ENCODE results near the gene TMEM151B.

DNA sequence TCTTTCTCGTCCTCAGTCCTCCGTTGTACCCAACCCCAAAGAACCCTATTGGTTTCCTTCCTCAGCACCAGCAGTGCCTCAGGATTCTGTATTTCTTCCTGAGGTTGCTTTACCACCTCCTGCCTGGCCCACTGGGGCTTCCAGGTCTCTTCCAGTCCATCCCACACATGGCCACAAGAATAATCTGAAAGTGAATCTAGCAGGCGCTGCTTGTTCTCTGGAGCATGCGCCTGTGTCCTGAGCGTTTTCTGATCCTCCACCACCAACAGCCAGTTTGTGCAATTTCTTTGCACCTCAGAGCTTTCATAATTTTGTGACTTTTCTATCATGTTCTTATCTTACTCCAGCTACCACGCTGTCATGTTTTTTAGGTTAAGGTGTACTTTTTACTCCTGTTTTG is 35.0 kb upstream of the TMEM151B start:
- no peak for TF ChIP-seq EZH2 (IDR thresholded peaks at IDR 0.05; ENCODE audit: borderline replicate concordance, insufficient read depth, low read length, poor library complexity, severe bottlenecking)
- TF ChIP-seq, protein P1, sequence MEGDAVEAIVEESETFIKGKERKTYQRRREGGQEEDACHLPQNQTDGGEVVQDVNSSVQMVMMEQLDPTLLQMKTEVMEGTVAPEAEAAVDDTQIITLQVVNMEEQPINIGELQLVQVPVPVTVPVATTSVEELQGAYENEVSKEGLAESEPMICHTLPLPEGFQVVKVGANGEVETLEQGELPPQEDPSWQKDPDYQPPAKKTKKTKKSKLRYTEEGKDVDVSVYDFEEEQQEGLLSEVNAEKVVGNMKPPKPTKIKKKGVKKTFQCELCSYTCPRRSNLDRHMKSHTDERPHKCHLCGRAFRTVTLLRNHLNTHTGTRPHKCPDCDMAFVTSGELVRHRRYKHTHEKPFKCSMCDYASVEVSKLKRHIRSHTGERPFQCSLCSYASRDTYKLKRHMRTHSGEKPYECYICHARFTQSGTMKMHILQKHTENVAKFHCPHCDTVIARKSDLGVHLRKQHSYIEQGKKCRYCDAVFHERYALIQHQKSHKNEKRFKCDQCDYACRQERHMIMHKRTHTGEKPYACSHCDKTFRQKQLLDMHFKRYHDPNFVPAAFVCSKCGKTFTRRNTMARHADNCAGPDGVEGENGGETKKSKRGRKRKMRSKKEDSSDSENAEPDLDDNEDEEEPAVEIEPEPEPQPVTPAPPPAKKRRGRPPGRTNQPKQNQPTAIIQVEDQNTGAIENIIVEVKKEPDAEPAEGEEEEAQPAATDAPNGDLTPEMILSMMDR (IDR thresholded peaks at IDR 0.05; ENCODE audit: poor library complexity, severe bottlenecking), result no peak
- TF ChIP-seq, protein P2, sequence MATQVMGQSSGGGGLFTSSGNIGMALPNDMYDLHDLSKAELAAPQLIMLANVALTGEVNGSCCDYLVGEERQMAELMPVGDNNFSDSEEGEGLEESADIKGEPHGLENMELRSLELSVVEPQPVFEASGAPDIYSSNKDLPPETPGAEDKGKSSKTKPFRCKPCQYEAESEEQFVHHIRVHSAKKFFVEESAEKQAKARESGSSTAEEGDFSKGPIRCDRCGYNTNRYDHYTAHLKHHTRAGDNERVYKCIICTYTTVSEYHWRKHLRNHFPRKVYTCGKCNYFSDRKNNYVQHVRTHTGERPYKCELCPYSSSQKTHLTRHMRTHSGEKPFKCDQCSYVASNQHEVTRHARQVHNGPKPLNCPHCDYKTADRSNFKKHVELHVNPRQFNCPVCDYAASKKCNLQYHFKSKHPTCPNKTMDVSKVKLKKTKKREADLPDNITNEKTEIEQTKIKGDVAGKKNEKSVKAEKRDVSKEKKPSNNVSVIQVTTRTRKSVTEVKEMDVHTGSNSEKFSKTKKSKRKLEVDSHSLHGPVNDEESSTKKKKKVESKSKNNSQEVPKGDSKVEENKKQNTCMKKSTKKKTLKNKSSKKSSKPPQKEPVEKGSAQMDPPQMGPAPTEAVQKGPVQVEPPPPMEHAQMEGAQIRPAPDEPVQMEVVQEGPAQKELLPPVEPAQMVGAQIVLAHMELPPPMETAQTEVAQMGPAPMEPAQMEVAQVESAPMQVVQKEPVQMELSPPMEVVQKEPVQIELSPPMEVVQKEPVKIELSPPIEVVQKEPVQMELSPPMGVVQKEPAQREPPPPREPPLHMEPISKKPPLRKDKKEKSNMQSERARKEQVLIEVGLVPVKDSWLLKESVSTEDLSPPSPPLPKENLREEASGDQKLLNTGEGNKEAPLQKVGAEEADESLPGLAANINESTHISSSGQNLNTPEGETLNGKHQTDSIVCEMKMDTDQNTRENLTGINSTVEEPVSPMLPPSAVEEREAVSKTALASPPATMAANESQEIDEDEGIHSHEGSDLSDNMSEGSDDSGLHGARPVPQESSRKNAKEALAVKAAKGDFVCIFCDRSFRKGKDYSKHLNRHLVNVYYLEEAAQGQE (IDR thresholded peaks at IDR 0.05; ENCODE audit: borderline replicate concordance), result no peak
